Left ventricle myocardium inferior (tissue), 1 donor: ENCODE results near the gene RNF39. TPM values are rescaled to one million over a fixed set of nuclear protein-coding genes. Genes with fewer than 3 reads are reported as not detected.

ENCODE experiments used
- DNase-seq: peaks from one replicate; pipeline ENCODE4 v3.0.0-alpha.2; 2020
- H3K27ac ChIP-seq: fragments of 200-600 bp; replicated peaks from 2 replicates; pipeline ENCODE4 v1.8.0; 2021
- H3K27me3 ChIP-seq: fragments of 200-600 bp; 2 replicates; pipeline ENCODE4 v1.8.0; 2021; ENCODE audit warnings: low read depth
- H3K36me3 ChIP-seq: fragments of 200-600 bp; 2 replicates; pipeline ENCODE4 v1.8.0; 2021
- H3K4me1 ChIP-seq: fragments of 200-600 bp; 2 replicates; pipeline ENCODE4 v1.8.0; 2021
- H3K4me3 ChIP-seq: fragments of 200-600 bp; 2 replicates; pipeline ENCODE4 v1.8.0; 2021; ENCODE audit warnings: mild to moderate bottlenecking, moderate library complexity
- H3K9me3 ChIP-seq: fragments of 200-600 bp; replicated peaks from 2 replicates; pipeline ENCODE4 v1.8.0; 2021
- CTCF ChIP-seq: fragments of 200-600 bp; IDR thresholded peaks from 2 replicates; pipeline ENCODE4 v1.8.0; 2021; ENCODE audit warnings: antibody characterized with exemption, mild to moderate bottlenecking, borderline replicate concordance
- intact Hi-C: fragments of 100-400 bp; cut with micrococcal nuclease; formaldehyde crosslinking; loops from one replicate; pipeline ENCODE4 v1.11.0; 2022
- total RNA-seq: library from RNA; stranded (reverse); fragmentation: NEBNext Ultra II Directional; extraction: Animal tissue kit (Norgen Biotek cat#: 25700); gene quantifications from one replicate; pipeline ENCODE4 v1.2.1, GENCODE V29; 2021
- donor health status: DM: no; HTN: yes; CAD: no; lungs with severe emphysema.

RNF39 gene
- total RNA-seq, 1 donor from 2014 or later: not detected

- Histone ChIP-seq H3K36me3 (no peaks in the 10 kb centered on the region), H3K4me1 (peaks cover 36% of the 10 kb centered on the region), H3K4me3 (peak overlapping the region; percentile 65), H3K27me3 (peaks cover 69% of the 10 kb centered on the region), H3K9me3 (no peaks in the 10 kb centered on the region), H3K27ac (peak overlapping the region; percentile 76)
- TF ChIP-seq CTCF: no peak
- peak; percentile 19 for DNase-seq
- intact Hi-C loops: no loop called here
Measured at GRCh38 chr6:30100585-30101443, 25.2 kb upstream of the RNF39 start.

- H3K4me3 ChIP-seq: peak overlapping the region; percentile 65
- TF ChIP-seq CTCF: no peak
- H3K9me3 ChIP-seq: no peaks in the 10 kb centered on the region
- H3K36me3 ChIP-seq: no peaks in the 10 kb centered on the region
- no peak for DNase-seq
- H3K4me1 ChIP-seq: peaks cover 40% of the 10 kb centered on the region
- H3K27ac ChIP-seq: peak overlapping the region; percentile 76
- peaks cover 69% of the 10 kb centered on the region for H3K27me3 ChIP-seq
- intact Hi-C loops: no loop called here
Measured at GRCh38 chr6:30100154-30100553, 24.6 kb upstream of the RNF39 start.

GRCh38 chr6:30097902-30098768 is 22.6 kb upstream of the RNF39 start:
- no peak overlapping the region for H3K27ac ChIP-seq
- H3K27me3 ChIP-seq: peaks cover 78% of the 10 kb centered on the region
- H3K4me1 ChIP-seq: peaks cover 36% of the 10 kb centered on the region
- no peak for DNase-seq
- H3K36me3 ChIP-seq: no peaks in the 10 kb centered on the region
- intact Hi-C loops: no loop called here
- TF ChIP-seq CTCF: no peak
- no peaks in the 10 kb centered on the region for H3K9me3 ChIP-seq
- H3K4me3 ChIP-seq: no peak overlapping the region

- no peak for TF ChIP-seq CTCF
- Histone ChIP-seq H3K27me3 (peaks cover 91% of the 10 kb centered on the region), H3K36me3 (no peaks in the 10 kb centered on the region), H3K9me3 (no peaks in the 10 kb centered on the region), H3K4me3 (no peak overlapping the region), H3K4me1 (peaks cover 29% of the 10 kb centered on the region), H3K27ac (no peak overlapping the region)
- DNase-seq: no peak
- intact Hi-C loops: no loop called here
Measured at GRCh38 chr6:30096829-30097228, 21.3 kb upstream of the RNF39 start.

GRCh38 chr6:30093951-30094661 is 18.5 kb upstream of the RNF39 start:
- H3K9me3 ChIP-seq: no peaks in the 10 kb centered on the region
- H3K36me3 ChIP-seq: no peaks in the 10 kb centered on the region
- H3K4me3 ChIP-seq: no peak overlapping the region
- peaks cover 96% of the 10 kb centered on the region for H3K27me3 ChIP-seq
- H3K27ac ChIP-seq: no peak overlapping the region
- no peak for DNase-seq
- no peak for TF ChIP-seq CTCF
- peaks cover 12% of the 10 kb centered on the region for H3K4me1 ChIP-seq
- intact Hi-C loops: no loop called here
